Amniotic epithelial cell (primary cell): ENCODE data around the gene CDH23.

ENCODE experiments used
- DNase-seq: peaks from one replicate; pipeline ENCODE4 v3.0.0-alpha.2; 2010; ENCODE audit warnings: low read depth

CDH23 gene

DNA sequence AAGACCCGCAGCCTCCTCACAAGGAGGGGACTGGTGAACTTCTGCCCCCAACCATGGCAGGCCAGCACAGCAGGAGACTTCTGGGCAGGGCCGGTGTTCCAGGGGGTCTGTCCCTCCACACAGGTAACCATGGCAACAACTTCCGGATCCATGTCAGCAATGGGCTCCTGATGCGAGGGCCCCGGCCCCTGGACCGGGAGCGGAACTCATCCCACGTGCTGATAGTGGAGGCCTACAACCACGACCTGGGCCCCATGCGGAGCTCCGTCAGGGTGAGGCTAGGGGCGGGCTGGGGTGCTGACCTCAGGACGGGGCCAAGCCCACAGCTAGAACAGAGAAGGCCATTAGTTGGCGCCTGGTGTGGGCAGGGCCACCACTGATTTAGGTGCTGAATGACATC lies 328.5 kb downstream of the CDH23 start:
- DNase-seq, result no peak

DNA sequence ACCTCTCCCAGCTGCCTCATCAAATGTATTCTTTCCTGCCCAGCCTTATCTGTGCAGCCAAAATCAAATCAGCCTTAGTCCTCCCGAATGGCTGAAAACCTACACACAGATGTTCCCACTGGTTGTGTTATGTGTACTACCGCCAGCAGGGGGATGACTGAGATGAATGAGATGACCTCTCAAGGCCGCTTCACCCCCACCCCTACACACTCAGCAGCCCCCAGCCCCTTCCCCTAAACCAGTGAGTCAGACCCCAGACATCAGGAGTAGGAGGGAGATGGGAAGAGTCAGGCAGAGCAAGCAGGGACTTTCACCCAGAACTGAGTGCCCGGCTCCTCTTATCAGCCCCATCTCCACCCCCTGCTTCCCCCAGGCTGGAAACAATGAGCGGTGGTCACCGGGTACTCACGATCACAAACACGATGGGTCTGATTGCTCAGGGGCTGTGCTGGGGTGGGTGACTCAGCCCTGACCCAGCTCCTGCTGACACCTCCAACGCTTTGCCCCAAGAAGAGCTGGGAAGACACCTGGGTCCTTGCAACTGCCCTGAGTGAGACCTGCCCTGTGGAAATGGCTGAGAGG lies 329.4 kb downstream of the CDH23 start:
- DNase-seq, result peak; percentile 41

DNA sequence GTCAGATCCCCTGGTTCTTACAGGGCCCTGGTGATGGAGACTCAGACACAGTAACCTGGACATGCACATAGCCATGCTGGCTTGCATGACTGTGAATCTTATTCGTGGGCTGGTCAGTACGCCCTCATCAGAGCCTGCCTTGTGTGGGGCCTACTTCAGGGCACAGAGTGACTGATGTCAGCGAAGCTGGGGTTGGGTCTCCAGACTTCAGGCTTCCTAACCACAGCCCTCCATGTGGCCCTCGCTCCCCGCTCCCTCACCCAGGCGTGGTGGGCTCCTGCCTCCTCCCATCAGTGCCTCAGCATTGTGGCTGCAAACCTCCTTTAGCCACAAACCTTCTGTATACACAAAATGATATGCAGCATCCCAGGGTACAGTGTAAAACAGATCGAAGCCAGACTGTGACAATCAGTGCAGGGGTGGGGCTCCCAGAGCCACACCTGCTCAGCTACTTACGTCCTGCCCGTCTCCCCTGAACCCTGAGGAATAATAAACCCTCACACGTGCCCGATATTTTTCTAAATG lies 329.9 kb downstream of the CDH23 start:
- no peak for DNase-seq

DNA sequence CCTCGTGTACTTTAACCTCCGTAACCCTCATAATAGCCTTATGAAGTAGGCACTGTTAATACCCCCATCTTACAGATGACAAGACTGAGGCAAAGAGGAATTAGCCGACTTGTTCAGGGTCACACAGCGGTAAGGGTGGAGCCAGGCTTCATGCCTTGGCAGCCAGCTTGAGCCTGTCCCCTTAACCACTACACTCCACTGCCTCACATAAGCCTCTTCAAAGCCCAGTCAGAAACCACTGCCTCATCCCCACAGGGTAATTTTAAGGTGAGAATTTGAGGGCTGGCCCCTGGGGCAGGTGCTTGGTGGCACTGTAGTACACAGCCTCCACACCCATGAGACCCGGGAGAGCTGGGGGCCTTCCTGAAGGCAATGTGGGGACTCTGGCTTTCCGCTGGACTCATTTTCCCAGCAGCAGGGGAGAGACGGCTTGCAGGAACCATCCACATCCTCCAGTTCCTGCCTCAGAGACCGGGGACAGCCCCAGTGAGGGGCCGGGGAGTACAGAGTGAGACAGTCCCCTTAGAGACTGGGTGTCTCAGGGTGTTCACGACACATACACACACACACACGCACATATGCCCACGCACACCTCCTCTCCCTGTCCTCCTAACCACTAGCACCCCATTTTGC lies 330.5 kb downstream of the CDH23 start:
- no peak for DNase-seq

DNA sequence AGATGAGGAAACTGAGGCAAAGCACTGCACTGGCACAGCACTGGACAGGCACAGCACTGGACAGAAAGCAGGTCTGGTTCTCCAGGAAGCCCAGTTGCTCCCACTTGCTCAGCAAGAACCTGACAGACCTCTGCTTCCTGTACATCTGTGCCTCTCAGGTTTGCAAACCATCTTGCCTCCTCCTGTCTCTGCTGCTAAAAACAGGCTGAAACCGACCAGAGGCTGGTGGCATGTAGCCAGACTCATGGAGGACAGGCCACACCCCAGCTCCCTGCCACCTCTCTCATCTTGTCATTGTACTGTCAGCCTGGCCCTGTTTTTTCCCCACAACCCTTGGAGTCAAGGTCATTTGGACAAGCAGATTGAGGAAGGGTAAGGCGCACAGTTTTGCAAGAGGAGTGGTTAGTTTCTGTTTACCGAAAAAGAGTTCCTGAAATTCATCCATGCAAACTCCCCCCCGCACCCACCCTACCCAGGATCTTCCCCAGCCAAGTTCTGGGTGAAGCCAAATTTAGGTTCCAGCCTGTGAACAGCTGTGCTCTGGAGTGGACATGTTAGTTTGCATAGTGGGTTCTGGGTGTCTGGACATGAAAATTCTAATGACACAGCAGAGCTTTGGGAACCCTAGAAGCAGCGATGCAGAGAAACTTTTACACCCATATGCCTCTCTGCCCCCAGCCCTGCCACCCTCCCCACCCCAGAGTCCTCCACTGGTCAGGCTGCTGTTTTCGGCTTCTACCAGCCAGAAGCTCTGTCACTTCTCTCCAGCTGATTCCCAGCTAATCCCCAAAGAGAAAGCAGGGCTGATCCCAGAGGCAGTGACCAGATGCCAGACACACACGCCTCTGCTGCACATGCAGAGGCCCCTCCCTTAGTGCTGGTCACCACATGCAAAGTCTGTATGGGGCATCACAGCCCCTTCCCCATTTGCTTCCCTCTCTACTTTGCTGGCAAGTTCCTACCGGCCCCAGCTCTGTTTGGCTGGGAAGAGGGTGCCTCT lies 331.3 kb downstream of the CDH23 start:
- DNase-seq, result no peak

DNA sequence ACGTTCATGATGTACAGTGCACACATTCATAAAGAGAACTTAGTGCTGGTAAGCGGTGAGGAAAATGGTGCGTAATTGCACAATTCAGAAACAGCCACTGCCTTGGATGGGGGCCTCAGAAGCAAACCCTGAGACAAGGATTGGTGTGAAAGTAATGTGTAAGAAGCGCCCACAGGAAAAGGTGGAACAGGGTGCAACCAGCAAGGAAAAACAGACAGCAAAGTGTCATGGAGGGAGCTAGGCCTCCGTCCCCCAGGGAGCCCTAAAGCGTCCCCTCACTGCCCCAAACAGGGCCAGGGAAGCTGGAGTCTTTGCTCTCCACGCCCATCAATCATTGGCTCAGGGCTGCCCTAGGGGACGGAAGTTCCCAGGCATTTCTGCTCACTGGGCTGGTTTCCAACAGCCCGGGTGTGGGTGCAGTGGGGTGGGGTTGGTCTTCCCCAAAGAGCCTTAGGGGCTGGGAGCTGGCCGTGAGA lies 332.5 kb downstream of the CDH23 start:
- DNase-seq, result peak; percentile 34

DNA sequence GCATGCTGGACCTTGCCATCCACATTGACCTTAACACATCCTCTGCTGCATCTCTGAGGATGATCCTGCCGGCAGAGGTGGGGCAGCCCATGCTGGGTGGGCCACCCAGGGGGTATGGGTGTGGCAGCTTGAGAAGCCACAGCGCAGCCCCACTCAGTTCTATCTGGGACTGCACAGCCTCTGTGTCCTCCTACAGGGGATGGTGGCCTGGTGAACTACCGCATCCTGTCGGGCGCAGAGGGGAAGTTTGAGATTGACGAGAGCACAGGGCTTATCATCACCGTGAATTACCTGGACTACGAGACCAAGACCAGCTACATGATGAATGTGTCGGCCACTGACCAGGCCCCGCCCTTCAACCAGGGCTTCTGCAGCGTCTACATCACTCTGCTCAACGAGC lies 335.1 kb downstream of the CDH23 start:
- DNase-seq, result no peak

DNA sequence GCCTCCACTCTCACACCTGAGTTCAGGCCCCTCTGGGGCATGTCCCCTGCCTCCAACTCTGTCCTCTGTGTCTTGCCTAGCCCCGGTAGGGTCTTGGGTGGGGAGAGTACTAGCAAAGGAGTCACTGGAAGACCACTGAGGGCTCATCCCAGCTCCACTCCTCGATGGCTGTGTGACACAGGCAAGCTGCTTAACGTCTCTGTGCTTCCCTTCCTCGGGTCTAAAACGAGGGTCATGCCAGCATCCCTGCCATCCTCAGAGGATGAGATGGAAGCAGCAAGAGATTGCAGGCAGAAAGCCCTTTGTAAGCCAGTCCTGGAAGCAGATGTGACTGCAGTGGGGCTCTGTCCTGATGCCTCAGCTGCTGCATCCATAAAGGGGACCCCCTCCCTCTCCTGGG lies 338.1 kb downstream of the CDH23 start:
- no peak for DNase-seq

DNA sequence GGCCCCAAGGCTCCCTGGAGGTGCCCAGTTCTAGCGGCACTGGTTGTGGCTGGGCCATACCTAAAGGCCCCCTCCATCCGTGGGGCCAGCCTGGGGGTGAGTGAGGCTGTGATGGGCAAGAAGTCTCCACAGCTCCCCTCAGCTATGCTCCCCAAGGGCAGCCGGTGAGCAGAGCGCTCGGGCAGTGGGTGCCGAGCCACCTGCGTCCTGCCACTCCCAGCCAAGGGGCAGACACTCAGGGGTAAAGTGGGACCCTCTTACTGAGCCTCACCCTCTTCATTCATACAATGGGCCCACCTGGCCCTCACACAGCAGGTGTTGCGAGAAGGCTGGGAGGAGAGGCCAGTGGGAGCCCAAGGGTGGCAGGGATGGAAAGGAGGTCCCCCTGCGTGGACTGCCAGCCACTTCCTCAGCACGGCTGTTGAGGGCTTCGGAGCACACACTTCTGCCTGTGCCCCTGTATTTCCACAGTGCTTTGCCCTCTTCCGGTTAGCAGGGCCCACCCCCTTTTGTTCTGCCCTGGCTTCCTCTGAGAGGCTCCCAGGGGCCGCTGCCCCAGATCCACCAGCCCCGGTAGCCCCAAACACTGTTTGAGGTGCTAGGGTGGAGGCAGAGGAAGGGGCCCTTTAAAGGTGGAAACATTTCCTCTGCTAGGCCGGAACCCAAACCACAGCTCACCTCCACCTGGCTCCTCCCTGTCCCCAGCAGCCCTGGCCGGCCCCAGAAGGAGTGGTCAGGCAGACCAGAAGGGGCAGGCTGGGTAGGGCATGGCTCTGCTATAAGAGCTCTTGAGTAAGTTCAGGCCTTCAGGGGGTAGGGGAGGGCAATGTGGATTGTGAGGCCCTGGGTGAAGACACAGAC lies 339.2 kb downstream of the CDH23 start:
- no peak for DNase-seq

DNA sequence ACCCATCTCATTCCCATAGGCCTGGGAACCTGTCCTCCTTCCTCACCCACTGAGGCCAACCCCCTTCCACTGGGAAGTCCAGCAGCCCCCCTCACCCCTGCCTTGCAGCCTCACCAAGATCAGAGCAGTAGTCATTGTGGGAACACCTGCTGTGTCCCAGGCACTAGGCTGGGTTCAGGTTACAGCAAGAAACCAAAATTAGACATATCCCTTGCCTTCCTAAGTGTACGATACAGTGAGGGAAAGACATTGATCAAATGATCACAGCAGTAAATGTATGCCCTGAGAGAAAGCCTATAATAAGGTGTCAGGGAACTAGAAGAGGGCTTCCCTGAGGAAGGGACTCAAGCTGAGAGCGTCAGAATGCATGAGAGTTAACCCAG lies 339.8 kb downstream of the CDH23 start:
- no peak for DNase-seq

DNA sequence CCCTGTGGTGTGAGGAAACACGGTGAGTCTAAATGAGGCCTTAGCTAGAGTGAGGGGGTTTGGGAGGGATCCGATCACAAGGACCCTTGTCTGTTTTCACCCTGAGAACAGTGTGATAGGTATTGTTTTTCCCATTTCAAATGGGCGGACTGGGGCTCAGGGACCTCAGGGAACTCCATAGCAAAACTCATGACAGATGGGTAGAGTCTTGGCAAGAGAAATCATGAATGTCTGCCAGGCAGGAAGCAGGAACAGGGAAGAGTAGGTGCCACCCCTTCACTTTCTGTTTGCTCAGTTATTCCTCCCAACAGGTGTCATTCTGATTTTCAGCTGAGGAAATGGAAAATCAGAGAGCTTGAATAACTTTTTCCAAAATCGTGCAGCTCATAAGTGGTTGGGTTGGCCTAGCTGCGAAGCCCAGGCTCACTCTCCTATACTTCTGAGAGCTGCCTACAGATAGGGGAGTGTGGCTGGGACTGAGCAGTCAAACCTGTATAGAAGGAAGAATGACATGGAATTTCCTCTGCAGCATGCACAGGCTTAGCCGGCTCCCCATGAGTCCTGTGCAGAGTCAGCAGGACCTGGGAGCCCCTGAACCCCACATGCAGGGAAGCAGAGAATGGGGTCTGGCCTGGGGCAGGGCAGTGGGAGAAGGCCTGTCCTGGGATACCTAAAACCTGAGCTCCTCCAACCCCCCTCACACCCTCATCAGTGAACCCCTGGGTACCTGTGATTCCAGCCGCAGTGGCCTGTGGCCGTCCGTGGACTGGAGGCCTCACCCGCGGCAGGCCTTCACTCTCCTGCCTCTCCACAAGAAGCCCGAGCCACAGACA lies 340.5 kb downstream of the CDH23 start:
- no peak for DNase-seq

DNA sequence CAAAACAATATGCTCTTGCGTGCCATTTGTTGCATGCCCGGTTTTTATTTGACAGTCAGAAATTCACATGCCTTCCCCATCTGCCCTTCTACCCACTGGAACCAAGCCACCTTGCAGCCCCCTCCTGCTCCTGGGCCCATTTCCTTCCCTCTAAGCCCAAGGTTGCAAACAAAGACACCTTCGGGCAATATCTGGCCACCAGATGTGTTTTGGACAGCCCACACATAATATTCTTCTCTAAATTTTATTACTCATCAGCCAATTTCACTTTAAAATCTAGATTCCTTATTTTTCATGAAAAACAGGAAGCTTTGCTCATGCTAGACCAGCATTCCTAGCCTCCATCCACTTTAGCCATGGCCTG lies 341.1 kb downstream of the CDH23 start:
- DNase-seq, result no peak

DNA sequence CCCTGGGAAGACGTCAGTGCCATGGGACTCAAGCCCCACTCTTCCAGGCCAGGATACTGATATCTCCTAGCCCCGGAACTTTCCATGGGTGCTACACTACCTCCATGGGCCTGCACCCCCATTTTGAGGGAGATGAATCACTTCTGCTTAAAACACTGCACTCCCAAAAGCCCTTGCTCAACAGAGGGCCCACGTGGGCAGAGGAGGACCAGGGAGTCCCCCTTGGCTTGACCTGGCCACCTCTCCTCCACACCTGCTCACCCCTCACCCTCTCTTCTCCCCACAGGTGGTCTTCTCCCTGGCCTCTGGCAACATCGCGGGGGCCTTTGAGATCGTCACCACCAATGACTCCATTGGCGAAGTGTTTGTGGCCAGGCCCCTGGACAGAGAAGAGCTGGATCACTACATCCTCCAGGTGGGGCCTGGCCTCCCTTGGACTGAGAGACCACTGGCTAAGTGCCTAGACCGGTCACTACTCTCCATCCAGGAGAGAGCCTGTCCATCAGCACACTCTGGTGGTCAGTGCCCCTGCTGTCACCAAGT lies 342.7 kb downstream of the CDH23 start:
- no peak for DNase-seq

DNA sequence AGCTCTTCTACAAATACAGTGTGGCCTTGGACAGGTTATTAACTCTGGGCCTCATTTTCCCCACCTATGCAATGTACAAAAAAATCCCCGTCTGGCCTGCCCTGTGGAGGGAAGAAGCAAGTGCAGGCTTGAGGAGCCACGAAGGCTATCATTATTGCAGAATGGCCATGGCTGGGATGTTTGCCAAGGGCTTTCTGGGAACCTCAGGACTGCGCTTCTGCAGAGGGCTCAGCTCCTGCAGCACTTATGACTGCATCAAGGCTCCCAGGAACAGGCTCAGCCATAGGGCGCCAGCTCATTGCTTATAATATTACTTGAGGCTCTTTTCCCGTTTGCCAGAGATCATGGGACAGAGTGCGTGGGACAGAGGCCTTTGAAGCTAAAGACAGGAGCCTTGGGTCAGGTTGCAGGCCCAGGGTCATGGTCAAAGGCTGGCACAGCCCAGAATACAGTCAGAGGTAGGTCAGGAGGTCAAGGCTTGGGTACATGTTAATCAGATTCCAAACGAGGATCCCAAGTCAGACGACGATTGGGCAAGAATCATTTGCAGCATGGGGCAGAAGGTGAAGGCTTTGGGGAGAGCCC lies 343.4 kb downstream of the CDH23 start:
- peak; percentile 82 for DNase-seq

DNA sequence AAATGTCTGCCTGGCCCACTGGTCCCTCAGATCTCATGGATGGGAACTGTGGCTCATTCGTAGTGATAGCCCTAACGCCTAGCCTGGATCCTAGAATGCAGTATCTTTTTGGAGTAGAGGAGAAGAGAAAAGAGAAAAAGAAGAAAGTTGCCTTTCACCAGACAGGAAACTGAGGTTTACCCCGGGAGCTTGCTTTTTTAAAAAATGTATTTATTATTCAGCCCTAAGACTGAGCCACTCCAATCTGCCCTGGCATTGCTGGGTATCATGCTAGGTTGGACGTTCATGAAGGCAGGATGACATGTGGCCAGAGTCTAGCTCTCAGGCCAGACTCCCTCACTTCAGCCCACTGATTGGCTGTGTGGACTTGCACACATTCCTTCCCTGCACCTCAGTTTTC lies 344.3 kb downstream of the CDH23 start:
- DNase-seq, result no peak

DNA sequence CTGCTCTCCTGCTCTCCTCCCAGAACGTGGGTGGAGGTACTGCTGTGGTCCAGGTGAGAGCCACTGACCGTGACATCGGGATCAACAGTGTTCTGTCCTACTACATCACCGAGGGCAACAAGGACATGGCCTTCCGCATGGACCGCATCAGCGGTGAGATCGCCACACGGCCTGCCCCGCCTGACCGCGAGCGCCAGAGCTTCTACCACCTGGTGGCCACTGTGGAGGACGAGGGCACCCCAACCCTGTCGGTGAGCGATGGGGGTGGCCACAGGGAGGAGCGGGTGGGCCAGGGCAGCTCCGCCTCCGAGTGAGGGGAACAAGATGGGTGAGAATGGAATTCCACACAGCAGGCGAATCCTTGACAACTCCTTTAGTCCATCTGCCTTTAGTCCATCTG lies 345.0 kb downstream of the CDH23 start:
- DNase-seq, result no peak

DNA sequence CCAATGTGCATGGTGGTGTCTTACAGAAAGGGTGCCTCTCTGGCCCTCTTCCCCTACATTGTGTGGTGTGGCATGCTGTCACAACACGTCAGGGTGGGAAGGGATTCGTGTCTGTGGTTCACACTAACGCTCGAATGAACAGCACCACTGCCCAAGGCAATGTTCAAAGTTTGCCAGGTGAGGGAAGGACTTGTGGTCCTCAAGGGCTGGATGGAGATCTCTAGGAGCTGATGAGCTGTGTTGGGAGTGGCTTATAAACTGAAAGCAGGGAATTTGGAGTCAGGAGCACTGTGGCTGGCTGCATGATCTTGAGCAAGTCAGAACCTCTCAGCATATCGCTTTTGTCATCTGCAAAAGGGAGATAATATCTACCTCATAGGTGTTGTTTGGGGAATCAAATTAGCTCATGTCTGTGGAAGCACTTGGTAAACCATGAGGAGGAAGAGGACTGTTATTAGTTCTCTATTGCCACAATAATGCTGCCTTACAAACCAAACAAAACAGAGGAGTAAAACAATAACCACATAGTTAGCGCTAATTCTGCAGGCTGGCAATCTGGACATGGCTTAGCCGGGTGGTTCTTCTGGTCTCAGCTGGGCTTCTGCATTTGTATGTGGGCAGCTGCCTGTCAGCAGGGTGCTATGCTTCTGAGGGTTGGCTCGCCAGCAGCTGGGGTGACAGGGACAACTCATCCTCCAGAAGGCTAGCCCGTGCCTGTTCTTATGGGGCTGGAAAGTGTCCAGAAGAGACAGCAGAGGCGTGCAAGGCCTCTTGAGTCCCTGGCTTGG lies 345.8 kb downstream of the CDH23 start:
- DNase-seq, result no peak

DNA sequence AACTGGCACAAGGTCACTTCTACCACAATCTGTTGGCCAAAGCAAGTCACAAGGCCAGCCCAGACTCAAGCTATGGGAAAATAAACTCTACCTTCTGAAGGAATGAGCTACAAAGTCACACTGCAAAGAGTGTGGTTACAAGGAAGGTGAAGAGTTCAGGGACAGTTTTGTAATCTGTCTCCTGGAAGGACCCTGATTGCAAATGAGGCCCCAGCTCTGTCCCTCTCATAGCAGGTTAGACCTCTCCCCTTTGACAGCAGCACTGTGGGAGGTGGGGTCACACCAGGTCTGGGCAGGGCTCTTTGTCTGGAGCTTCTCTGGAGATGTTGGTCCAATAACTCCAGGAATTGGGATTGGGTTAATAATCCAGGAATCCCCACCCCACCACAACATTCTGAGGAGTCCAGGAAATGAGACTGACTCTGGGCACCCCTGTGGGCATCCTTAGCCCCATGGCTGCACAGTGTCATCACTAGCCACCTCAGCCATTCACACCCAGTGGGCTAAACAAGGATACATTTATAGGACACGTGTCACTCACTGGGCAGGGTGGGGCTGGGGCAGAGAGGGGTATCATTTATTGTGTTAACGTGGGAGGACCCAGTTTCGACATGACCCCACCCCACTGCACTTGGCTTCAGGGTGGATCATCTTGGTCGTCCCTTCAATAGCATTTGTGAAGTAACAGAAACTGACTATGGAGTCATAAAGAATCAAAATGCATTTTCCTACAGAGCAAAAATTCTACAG lies 346.5 kb downstream of the CDH23 start:
- DNase-seq, result no peak

DNA sequence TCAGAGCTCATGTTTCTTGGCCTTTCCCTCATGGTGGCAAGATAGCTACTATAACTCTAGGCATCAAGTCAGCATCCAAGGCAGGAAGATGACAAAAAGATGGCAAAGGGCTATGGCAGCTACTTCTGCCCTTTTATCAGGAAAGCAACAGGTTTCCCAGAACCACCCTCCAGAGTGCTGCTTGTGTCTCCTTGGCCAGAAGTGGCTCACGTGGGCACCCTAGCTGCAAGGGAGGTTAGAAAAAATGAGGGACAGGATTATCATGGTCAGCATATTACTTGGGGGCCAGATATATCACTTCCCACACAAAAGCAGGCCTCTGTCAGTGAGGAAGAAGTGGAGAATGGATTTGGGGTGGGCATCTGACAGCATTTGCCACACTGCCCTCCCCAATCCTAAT lies 347.1 kb downstream of the CDH23 start:
- no peak for DNase-seq
